HG02973 (cell line): ENCODE measurements around the gene TSPAN1.
A peak's percentile ranks its signal among the peaks of the same experiment; 100 is the strongest.

ENCODE experiments used
- ATAC-seq: cut with Tn5 transposase; IDR thresholded peaks from one replicate; pipeline ENCODE4 v1.9.1; 2021; ENCODE audit warnings: moderate library complexity; ENCODE audit not compliant: unreplicated experiment

Gene TSPAN1

DNA sequence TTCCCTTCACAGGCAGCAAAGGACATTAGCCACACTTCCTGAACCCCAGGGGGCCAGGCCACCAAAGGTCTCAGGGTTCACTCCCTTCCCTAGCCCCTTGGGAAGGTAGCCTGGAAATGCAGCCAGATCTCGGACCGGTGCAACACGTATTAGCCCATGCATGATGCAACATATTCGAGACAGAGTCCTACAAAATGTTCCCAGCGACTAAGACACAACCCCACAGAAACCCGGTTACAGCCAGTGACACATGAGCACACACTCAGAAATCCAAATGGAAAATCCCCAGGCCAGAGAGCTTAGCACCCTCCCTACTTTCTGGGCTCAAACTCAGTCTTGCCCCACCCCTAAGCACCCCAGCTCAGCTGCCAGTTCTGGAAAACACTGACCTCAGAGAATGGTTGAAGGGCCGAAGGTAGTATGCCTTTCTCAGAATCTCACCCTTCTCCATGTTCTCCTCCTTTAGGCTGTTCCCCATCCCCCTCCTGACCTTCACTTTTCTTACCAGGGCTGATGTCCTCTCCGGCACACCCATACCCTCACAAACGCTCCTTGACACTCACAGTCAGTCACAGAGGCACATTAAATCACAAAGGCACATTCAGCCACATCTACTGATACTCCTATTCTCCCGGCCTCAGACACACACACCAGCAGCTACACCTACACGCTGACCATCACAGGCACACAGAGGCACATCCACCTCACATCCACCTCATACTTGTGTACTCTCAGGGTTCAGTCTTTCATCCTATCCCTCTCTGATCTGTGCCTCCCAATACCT is at the start of gene TSPAN1:
Gene TSPAN1 (plus strand): TSS at position 640 of the 784 bp plus-strand sequence. CDS start 6,021 bp downstream, outside the sequence.
- ATAC-seq = no peak

DNA sequence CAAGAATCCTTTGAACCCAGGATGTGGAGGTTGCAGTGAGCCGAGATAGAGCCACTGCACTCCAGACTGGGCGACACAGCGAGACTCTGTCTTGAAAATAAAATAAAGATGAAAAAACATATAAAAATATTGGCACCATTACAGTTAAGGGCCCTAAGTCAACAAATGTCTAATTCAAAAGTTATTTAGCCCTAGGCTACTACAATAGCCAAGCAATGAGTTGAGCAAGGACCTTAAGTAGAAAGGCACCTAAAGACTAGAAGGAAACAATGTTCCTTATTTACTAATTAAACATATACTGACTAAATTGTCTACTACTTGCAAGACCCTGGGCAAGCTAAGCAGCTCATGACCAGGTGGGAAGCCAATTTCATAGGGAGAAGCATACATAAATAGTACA is 46.5 kb upstream of the TSPAN1 start:
- no peak for ATAC-seq

DNA sequence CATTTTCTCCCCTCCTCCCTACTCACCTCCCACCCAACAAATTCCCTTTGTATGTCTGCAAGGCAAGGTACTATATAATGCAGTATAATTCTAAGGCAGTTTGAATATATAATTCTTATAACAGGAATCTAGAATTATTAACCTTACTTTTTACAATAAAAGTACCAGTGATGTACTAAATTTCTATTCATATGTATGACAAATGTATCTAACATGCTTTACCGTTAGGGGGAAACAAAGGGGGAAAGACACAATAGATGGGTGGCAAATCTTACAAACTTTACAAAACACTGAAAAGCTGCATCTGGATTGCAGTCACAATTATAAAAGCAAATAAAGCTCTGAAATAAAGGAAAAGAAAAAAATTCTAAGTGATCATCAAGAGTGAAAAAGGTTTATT is 44.8 kb upstream of the TSPAN1 start:
- no peak for ATAC-seq

DNA sequence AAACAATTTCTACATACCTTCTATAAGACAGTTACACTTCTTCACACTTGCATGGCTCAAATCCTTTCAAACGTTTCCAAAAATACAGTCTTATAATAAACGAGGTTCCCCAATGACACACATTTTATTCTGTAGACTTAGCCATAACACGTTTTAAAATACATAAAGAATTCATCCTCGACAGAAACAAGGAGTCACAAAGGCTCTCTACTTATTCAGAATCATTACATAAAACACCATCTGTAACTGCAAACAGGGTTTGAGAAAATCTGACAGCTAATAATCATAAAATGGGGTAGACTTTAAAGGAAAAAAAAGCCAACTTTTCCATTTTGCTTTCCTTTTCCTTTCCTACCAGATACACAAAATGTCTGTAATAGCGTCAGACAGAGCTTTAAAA is 44.3 kb upstream of the TSPAN1 start:
- ATAC-seq = no peak

- no peak for ATAC-seq
Observed at GRCh38 chr1:46131093-46131492, 43.8 kb upstream of the TSPAN1 start.

- ATAC-seq = no peak
Observed at GRCh38 chr1:46131712-46132528, 43.0 kb upstream of the TSPAN1 start.

DNA sequence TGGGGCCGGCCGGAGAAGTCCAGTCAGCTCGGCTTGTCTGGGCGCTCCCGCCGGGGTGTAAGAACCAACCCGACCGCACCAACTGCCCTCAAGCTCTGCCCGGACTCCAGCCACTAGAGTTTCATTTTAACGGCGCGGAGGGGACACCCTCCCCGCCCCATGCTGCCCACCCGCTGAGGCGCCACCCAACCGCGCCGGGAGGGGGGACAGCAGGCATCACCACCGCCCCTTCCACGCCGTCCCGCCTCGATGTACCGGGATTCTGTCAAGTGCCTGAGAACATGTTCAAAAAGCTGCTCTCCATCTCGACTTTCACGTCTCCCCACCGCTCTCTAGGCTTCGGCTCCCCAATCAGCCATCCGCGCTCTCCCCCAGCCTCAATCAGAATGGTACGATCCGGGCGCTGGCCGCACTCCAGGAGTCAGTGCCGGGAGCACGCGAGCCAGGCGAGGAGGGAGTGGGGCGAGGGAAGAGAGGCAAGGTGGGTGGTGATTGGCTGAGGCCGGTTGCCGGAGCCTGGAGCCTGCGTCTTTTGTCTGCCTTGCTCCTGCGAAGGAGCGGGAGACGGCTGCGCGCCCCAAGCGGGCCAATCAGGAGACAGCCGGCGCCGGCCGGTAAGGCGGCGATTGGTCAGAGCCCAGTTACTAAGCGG is 42.2 kb upstream of the TSPAN1 start, which contains the start of gene PIK3R3:
Gene PIK3R3 (minus strand): TSS at position 101 of the 652 bp plus-strand sequence. CDS start 677 bp downstream, outside the sequence.
- ATAC-seq = peak; percentile 87

GRCh38 chr1:46133181-46133658 is 41.7 kb upstream of the TSPAN1 start:
- ATAC-seq = peak; percentile 45

GRCh38 chr1:46133781-46134350 is 41.0 kb upstream of the TSPAN1 start:
- no peak for ATAC-seq

DNA sequence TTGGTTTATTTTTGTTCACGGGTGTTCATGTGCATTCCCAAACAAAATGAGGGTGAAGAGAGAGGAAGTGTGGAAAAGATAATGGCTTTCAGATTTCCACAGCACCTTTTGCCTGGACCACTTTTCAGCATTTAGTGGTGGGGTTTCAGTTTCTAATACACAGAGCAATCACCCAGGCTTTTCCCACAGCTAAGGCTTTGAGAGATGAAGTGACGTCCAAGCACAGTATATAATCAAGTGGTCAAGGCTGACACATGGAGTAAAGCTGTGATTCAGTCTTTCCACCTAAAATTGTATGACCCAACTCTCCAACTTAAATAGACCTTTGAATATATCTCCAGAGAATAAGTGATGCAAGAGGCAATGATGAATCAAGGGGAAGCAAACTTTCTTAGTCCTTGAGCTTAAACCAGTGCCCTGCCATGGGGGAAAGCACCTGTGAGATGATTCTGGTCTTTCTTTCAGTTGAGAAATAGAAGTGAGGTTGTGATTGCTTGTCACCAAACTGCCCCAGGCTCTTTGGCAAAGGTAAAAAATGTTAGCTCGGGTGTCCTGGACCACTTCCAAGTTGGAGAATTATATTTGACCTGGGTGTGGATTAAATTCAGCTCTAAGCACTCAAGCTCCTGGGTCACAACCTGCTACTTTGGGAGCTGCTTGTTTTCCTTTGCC is 40.1 kb upstream of the TSPAN1 start:
- ATAC-seq = no peak

DNA sequence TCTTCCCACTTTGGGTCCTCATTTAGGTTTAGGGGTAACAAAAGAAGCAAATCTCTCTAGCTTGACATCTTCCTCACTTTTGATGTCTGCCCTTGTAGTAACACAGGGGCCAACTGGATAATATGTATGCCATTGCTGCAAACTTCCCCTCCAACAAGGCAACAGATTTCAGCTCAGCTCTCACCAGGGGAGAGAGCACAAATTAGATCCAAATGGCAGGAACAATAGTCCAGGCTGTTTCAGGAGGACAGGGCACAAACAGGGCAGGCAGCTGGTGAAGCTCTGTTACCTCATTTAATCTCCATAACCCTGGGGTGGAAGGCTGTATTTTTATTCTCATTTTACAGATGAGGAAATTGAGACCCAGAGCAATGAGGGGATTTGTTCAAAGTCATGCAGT is 38.2 kb upstream of the TSPAN1 start:
- no peak for ATAC-seq

DNA sequence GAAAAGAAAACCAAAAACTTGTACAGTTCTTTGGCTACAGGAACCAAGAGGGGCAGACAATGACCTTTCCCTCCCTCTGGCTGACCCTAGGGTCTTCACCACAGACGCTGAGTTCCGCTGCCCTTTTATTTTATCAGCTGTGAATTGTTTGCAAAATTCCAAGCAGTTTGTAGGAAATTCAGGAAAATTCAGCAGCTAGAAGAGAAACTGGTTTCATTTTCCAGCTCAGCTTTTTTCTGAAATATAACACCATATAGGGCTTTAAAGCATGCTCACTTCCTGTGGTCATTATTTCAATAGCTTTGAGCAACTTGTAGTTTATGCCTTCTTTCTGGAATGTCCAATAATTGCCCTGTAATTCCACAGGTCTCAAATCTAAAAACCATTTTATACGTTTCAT is 37.0 kb upstream of the TSPAN1 start:
- ATAC-seq = no peak

DNA sequence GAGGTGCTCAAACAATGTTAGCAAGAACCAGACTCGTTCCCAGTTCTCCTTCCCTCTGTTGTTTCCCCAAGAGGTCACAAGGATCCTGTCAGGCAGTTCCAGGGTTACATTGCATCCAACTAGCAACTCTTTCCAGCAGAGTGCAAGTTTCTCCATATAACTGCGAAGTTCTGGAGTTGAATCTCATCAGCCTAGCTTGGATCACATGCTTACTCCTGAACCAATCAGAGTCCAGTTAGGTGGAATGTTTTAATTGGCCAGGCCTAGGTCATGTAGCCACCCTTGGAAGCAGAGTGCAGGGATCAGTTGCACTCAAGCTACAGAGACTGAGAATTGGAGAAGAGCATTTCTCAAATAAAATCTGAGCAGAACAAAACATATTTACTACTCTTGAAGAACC is 26.6 kb upstream of the TSPAN1 start:
- ATAC-seq = no peak

- ATAC-seq = no peak
Observed at GRCh38 chr1:46150085-46150484, 24.8 kb upstream of the TSPAN1 start.

- ATAC-seq = no peak
Observed at GRCh38 chr1:46152016-46152415, 22.9 kb upstream of the TSPAN1 start.

DNA sequence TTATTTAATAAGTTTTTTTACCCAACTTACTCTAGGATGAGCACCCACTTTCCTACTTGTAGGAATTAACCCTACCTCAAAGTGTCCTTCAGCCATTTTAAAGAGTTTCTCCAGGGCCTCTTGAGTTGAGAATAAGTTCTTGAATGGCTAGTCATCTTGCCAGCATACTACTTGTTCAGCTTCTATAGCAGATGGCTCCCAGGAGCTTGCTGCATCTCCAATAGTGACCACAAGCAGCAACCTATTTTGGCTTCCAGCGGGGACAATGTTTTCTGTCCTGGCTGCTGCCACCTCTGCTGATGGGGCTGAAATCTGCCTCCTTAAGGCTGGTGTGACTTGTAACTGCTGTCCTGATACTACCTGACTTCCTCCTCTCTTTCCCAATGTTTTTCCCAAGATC is 21.7 kb upstream of the TSPAN1 start:
- no peak for ATAC-seq

- ATAC-seq = no peak
Observed at GRCh38 chr1:46153732-46154131, 21.2 kb upstream of the TSPAN1 start.

DNA sequence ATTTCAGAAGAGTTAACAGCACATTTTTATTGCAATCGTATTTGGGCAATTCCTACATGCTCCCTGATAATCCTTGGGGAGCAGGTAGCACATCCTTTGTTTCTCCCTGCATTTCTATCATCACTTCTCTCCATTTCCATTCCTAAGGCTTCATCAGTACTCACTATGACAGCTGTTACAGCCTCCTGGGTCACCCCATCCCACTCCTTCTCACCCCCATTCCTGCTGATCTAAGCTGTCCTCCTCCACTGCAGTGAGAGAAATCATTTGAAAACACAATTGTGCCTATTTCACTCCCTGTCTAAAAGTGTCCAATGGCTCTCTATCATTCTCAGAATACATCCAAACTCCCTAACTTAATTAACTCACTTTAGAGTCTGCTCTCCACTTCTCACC is 17.0 kb upstream of the TSPAN1 start:
- no peak for ATAC-seq

- ATAC-seq = no peak
Observed at GRCh38 chr1:46158312-46159281, 16.3 kb upstream of the TSPAN1 start.
